Cerebellar nuclear complex (tissue), 1 donor: ENCODE results near the gene TH.

Experiments
- DNase-seq, 2 experiments: peaks; one replicate each; lab custom pipeline; 2025; lab: John Stamatoyannopoulos, UW

TH gene

GRCh38 chr11:2208691-2209369, 37.2 kb upstream of the TH start:
- DNase-seq: peak; percentile 25 to 74

- peak; percentile 6 to 48 for DNase-seq
These were observed 36.4 kb upstream of the TH start for GRCh38 chr11:2207773-2208621.

- DNase-seq: no peak
These were observed 35.6 kb upstream of the TH start for GRCh38 chr11:2207212-2207611.

- DNase-seq: no peak
These were observed 34.5 kb upstream of the TH start for GRCh38 chr11:2205981-2206690.

- no peak for DNase-seq
These were observed 33.7 kb upstream of the TH start for GRCh38 chr11:2205214-2205720.

GRCh38 chr11:2204361-2205213, 33.0 kb upstream of the TH start:
- no peak for DNase-seq

- no peak for DNase-seq
These were observed 32.0 kb upstream of the TH start for GRCh38 chr11:2203440-2204259.

- no peak for DNase-seq
These were observed 31.4 kb upstream of the TH start for GRCh38 chr11:2202900-2203439.

- no peak for DNase-seq
These were observed 30.7 kb upstream of the TH start for GRCh38 chr11:2202071-2202899.

GRCh38 chr11:2201542-2201941, 29.9 kb upstream of the TH start:
- no peak for DNase-seq

GRCh38 chr11:2200957-2201519, 29.4 kb upstream of the TH start:
- DNase-seq: no peak

GRCh38 chr11:2200536-2200935, 28.9 kb upstream of the TH start:
- DNase-seq: no peak

- no peak for DNase-seq
These were observed 28.1 kb upstream of the TH start for GRCh38 chr11:2199466-2200341.

GRCh38 chr11:2198621-2199365, 27.2 kb upstream of the TH start:
- no peak for DNase-seq

- no peak for DNase-seq
These were observed 26.3 kb upstream of the TH start for GRCh38 chr11:2197771-2198520.

- DNase-seq: peak in 1 of 2 experiments; percentile 21
These were observed 25.6 kb upstream of the TH start for GRCh38 chr11:2196970-2197770.
